ENCODE results near the gene LRRC71. TPM values are rescaled to one million over a fixed set of nuclear protein-coding genes. Genes with fewer than 3 reads are reported as not detected.

The LRRC71 gene
- total and polyA plus RNA-seq, 2 donors (not counting 1 experiment from before 2014, with no cell fraction given) = not detected

DNA sequence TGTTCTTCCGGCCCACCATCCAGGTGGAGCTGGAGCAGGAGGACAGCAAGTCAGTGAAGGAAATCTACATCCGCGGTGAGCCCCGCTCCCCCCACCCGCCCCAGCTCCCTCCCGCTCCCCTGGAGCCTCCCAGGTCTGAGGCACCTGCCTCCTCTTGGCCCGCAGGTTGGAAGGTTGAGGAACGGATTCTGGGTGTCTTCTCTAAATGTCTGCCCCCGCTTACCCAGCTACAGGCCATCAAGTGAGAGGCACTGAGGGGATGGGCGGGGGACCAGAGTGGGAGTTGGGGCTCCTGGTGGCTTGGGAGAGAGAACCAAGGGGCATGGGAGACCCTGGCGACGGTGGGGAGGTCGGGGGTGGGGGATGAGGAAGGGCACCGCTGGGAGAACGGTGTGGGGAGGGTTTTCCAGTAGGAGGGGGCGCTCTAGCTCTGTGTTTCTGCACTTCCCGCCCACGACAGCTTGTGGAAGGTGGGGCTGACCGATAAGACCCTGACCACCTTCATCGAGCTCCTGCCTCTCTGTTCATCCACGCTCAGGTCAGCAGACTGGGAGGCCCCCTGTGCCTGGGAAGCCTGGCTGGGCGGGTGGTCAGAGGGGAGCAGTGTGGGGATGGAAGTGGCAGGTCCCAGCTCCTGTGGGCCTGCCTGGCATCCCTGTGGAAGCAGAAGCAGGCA lies 4.2 kb downstream of the LRRC71 start:
- no peaks in the 10 kb centered on the region for H3K9me3 Mint-ChIP-seq (ENCODE audit: insufficient read depth)
- POLR2A ChIA-PET = no interaction called here
- Histone ChIP-seq H3K9me3 (ENCODE audit: control extremely low read depth in 1 of 3, control insufficient read depth in 2 of 3, insufficient read depth in 1 of 3, low read length in 2 of 3) (no peaks in the 10 kb centered on the region), H3K4me1 (ENCODE audit: control insufficient read depth in 2 of 2, insufficient read depth in 2 of 2, low read length in 2 of 2) (peaks cover 19 to 23% of the 10 kb centered on the region in 2 donors), H4K20me1 (ENCODE audit: control insufficient read depth, insufficient read depth, low read length, poor library complexity, severe bottlenecking) (no peaks in the 10 kb centered on the region), H2AFZ (ENCODE audit: insufficient read depth, low read depth, low read length, poor library complexity, severe bottlenecking) (no peak overlapping the region), H3K36me3 (replicated peaks in 1 of 2; ENCODE audit: control extremely low read depth in 1 of 2, control insufficient read depth in 1 of 2, extremely low read depth in 1 of 2, insufficient read depth in 2 of 2, low read length in 1 of 2) (no peaks in the 10 kb centered on the region), H3K4me2 (replicated peaks; ENCODE audit: low read depth, low read length, poor library complexity, severe bottlenecking) (peak overlapping the region; percentile 50), H3K27ac (ENCODE audit: low read length in 2 of 2) (no peak overlapping the region), H3K4me3 (ENCODE audit: control extremely low read depth in 1 of 5, extremely low read depth in 1 of 5, insufficient read depth in 1 of 5, low read depth in 2 of 5, low read length in 4 of 5) (no peak overlapping the region), H3K79me2 (ENCODE audit: control insufficient read depth, insufficient read depth, low read length) (no peaks in the 10 kb centered on the region), H3K9ac (ENCODE audit: low read length) (no peak overlapping the region), H3K27me3 (replicated peaks in 1 of 4; ENCODE audit: control extremely low read depth in 1 of 4, control insufficient read depth in 3 of 4, insufficient read depth in 4 of 4, low read length in 3 of 4) (peaks cover 0 to 87% (median 44%) of the 10 kb centered on the region in 4 experiments)
- CTCF ChIA-PET = no interaction called here
- H3K4me1 Mint-ChIP-seq = peaks cover 18% of the 10 kb centered on the region
- no peak for ATAC-seq (ENCODE audit: low read depth)
- TF ChIP-seq CTCF (IDR thresholded peaks at IDR 0.05) (no peak), EZH2 (IDR thresholded peaks at IDR 0.05; ENCODE audit: borderline replicate concordance, insufficient read depth, low read depth, low read length, poor library complexity, severe bottlenecking) (no peak)
- H3K27ac Mint-ChIP-seq = no peak overlapping the region
- H3K27me3 Mint-ChIP-seq = peaks cover 73% of the 10 kb centered on the region
- WGBS (ENCODE audit: insufficient coverage) = 60% methylated on average over 14 of the region's 22 CpGs
- no peak overlapping the region for H3K4me3 Mint-ChIP-seq
- intact Hi-C loops (cut with micrococcal nuclease) = no loop called here
- no peak for DNase-seq

DNA sequence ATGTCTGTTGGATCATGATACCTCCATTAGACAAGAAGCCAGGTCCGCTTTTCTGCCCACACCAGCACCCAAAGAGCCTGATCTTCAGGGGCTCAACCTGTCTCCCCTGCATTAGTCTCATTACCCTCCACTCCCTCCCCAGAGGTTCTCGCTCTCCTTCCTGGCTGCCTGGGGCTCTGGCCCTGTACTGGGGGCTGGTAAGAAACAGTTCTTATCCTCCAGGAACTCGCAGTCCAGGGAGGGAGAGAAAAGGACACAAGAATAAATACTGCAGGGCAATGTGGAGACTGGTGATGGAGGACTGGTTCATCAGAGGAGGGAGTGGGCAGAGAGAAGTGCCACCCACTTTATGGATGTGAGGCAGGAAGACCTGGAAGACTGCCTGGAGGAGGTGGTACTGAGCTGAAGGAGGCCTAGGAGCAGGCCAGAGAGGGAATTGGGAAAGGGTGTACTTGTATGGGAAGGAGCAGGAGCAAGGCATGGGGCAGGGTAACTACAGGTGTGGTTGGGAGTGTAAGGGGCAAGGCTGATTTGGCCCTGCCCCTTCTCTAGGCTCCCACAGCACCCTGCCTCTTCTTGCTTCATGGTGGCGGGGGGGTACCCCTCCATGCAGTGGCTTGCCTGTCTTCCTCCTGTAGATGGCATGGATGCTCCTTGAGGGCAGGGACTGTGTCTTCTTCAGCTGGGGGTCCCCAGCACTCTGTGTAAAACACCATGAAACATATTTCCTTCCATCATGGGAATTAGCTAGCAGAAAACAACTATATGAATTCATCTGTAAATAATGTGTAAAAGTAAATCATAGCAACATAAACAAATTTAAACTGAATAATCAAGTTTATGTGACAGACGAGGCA lies 5.0 kb downstream of the LRRC71 start:
- Histone ChIP-seq H3K9ac (ENCODE audit: low read length) (no peak overlapping the region), H3K79me2 (ENCODE audit: control insufficient read depth, insufficient read depth, low read length) (no peaks in the 10 kb centered on the region), H3K4me3 (ENCODE audit: control extremely low read depth in 1 of 5, extremely low read depth in 1 of 5, insufficient read depth in 1 of 5, low read depth in 2 of 5, low read length in 4 of 5) (no peak overlapping the region), H3K36me3 (replicated peaks in 1 of 2; ENCODE audit: control extremely low read depth in 1 of 2, control insufficient read depth in 1 of 2, extremely low read depth in 1 of 2, insufficient read depth in 2 of 2, low read length in 1 of 2) (no peaks in the 10 kb centered on the region), H3K4me1 (ENCODE audit: control insufficient read depth in 2 of 2, insufficient read depth in 2 of 2, low read length in 2 of 2) (peaks cover 19 to 23% of the 10 kb centered on the region in 2 donors), H3K27me3 (replicated peaks in 1 of 4; ENCODE audit: control extremely low read depth in 1 of 4, control insufficient read depth in 3 of 4, insufficient read depth in 4 of 4, low read length in 3 of 4) (peaks cover 0 to 82% (median 42%) of the 10 kb centered on the region in 4 experiments), H3K9me3 (ENCODE audit: control extremely low read depth in 1 of 3, control insufficient read depth in 2 of 3, insufficient read depth in 1 of 3, low read length in 2 of 3) (no peaks in the 10 kb centered on the region), H3K27ac (ENCODE audit: low read length in 2 of 2) (no peak overlapping the region), H4K20me1 (ENCODE audit: control insufficient read depth, insufficient read depth, low read length, poor library complexity, severe bottlenecking) (no peaks in the 10 kb centered on the region), H2AFZ (ENCODE audit: insufficient read depth, low read depth, low read length, poor library complexity, severe bottlenecking) (no peak overlapping the region), H3K4me2 (replicated peaks; ENCODE audit: low read depth, low read length, poor library complexity, severe bottlenecking) (no peak overlapping the region)
- peaks cover 78% of the 10 kb centered on the region for H3K27me3 Mint-ChIP-seq
- no peak for ATAC-seq (ENCODE audit: low read depth)
- DNase-seq = no peak
- H3K27ac Mint-ChIP-seq = no peak overlapping the region
- H3K4me1 Mint-ChIP-seq = peaks cover 18% of the 10 kb centered on the region
- TF ChIP-seq EZH2 (IDR thresholded peaks at IDR 0.05; ENCODE audit: borderline replicate concordance, insufficient read depth, low read depth, low read length, poor library complexity, severe bottlenecking) (no peak), CTCF (IDR thresholded peaks at IDR 0.05) (no peak)
- CTCF ChIA-PET = no interaction called here
- WGBS (ENCODE audit: insufficient coverage) = 84% methylated on average over 2 of the region's 5 CpGs
- no peaks in the 10 kb centered on the region for H3K9me3 Mint-ChIP-seq (ENCODE audit: insufficient read depth)
- no peak overlapping the region for H3K4me3 Mint-ChIP-seq
- intact Hi-C loops (cut with micrococcal nuclease) = no loop called here
- POLR2A ChIA-PET = no interaction called here
